HCT116 (cell line): ENCODE data around the gene ACTN3.

Source experiments
- CEBPB ChIP-seq: IDR thresholded peaks from 2 replicates; pipeline ENCODE4 v1.6.1; 2012; ENCODE audit warnings: low read depth
- CTCF ChIP-seq, 3 experiments: fragments of 200-600 bp in 1 of 3; sonication (generic) in 1 of 3; IDR thresholded peaks in 2 of 3; conservative IDR thresholded peaks in 1 of 3; 2 replicates each; pipeline ENCODE4 v1.5.1; 2012 to 2017; ENCODE audit warnings: low read depth in 2 of 3, low read length in 2 of 3, antibody characterized with exemption in 1 of 3, borderline replicate concordance in 1 of 3, control low read depth in 1 of 3, mild to moderate bottlenecking in 1 of 3, mixed read lengths in 1 of 3, mixed run types in 1 of 3, moderate library complexity in 1 of 3; ENCODE audit not compliant: insufficient read depth in 1 of 3
- EZH2 ChIP-seq: fragments of 200-600 bp; sonication (generic); IDR thresholded peaks from 2 replicates; pipeline ENCODE4 v1.6.1; 2017; ENCODE audit warnings: antibody characterized with exemption, mixed run types
- EZH2phosphoT487 ChIP-seq: fragments of 200-600 bp; IDR thresholded peaks from 2 replicates; pipeline ENCODE4 v1.6.1; 2018; ENCODE audit warnings: antibody characterized with exemption, borderline replicate concordance
- MAX ChIP-seq: IDR thresholded peaks from 2 replicates; pipeline ENCODE4 v1.6.1; 2012
- POLR2A ChIP-seq: IDR thresholded peaks from 2 replicates; pipeline ENCODE4 v1.7.0; 2011; ENCODE audit warnings: borderline replicate concordance; ENCODE audit not compliant: insufficient read depth, insufficient read length; ENCODE audit errors: extremely low read depth
- POLR2AphosphoS5 ChIP-seq: IDR thresholded peaks from 2 replicates; pipeline ENCODE4 v1.6.1; 2011; ENCODE audit warnings: mild to moderate bottlenecking, low read depth, low read length, moderate library complexity
- REST ChIP-seq: IDR thresholded peaks from 2 replicates; pipeline ENCODE4 v1.6.1; 2012; ENCODE audit warnings: low read depth
- SIN3A ChIP-seq: IDR thresholded peaks from 2 replicates; pipeline ENCODE4 v1.6.1; 2012; ENCODE audit warnings: low read depth
- TCF7L2 ChIP-seq: IDR thresholded peaks from 2 replicates; pipeline ENCODE4 v1.7.0; 2011; ENCODE audit warnings: borderline replicate concordance, inconsistent platforms; ENCODE audit not compliant: insufficient read depth, insufficient read length; ENCODE audit errors: extremely low read depth
- YY1 ChIP-seq: IDR thresholded peaks from 2 replicates; pipeline ENCODE4 v1.6.1; 2011; ENCODE audit warnings: low read length, low read depth, moderate library complexity, mild to moderate bottlenecking; ENCODE audit not compliant: insufficient replicate concordance; ENCODE audit errors: extremely low read depth

- TF ChIP-seq MAX: no peak
- no peak for TF ChIP-seq TCF7L2
- TF ChIP-seq POLR2A: no peak
- no peak for TF ChIP-seq EZH2
- TF ChIP-seq YY1: no peak
- no peak for TF ChIP-seq POLR2AphosphoS5
- TF ChIP-seq CTCF (IDR thresholded peaks at IDR 0.05 in 2 of 3, conservative IDR thresholded peaks at IDR 0.05 in 1 of 3; ENCODE audit: borderline replicate concordance in 1 of 3, insufficient read depth in 1 of 3, low read depth in 2 of 3, low read length in 2 of 3): no peak
- TF ChIP-seq CEBPB: no peak
- no peak for TF ChIP-seq REST
- no peak for TF ChIP-seq SIN3A
- TF ChIP-seq EZH2phosphoT487: no peak
Measured at GRCh38 chr11:66564538-66564937, 17.8 kb downstream of the ACTN3 start.
